Gastrocnemius medialis (tissue), 4 donors: ENCODE data around the gene SYPL1. TPM values are rescaled to one million over a fixed set of nuclear protein-coding genes. Genes with fewer than 3 reads are reported as not detected.

Experiments
- ATAC-seq, 2 donors: fragments of 150-250 bp; one replicate each; pipeline ENCODE4 v1.9.1; 2016
- DNase-seq, 2 donors: peaks; one replicate each; pipeline ENCODE4 v3.0.0-alpha.2; 2019
- H3K27ac ChIP-seq, 4 donors: fragments of 200-600 bp; sonication (generic); 1 replicate in 1 of 4; 2 replicates in 3 of 4; pipeline ENCODE4 v1.5.1; 2016 to 2018; ENCODE audit warnings: mild to moderate bottlenecking in 2 of 4, moderate library complexity in 1 of 4
- H3K27me3 ChIP-seq, 3 donors: fragments of 200-600 bp; sonication (generic) in 2 of 3; 1 replicate in 1 of 3; 2 replicates in 2 of 3; pipeline versions ENCODE4 v1.5.1 to v1.6.0; 2016 to 2019; ENCODE audit warnings: mild to moderate bottlenecking in 1 of 3, moderate library complexity in 1 of 3
- H3K36me3 ChIP-seq, 2 donors: fragments of 200-600 bp; sonication (generic) in 1 of 2; one replicate each; pipeline ENCODE4 v1.5.1; 2017 to 2018
- H3K4me1 ChIP-seq, 2 donors: fragments of 200-600 bp; sonication (generic) in 1 of 2; one replicate each; pipeline ENCODE4 v1.5.1; 2016 to 2017; ENCODE audit warnings: mild to moderate bottlenecking in 2 of 2
- H3K4me3 ChIP-seq, 4 donors: fragments of 200-600 bp; sonication (generic) in 3 of 4; 1 replicate in 1 of 4; 2 replicates in 3 of 4; pipeline ENCODE4 v1.5.1; 2016 to 2019; ENCODE audit warnings: mild to moderate bottlenecking in 2 of 4
- H3K9me3 ChIP-seq, 3 donors: fragments of 200-600 bp; sonication (generic) in 2 of 3; 1 replicate in 1 of 3; 2 replicates in 2 of 3; pipeline ENCODE4 v1.5.1; 2016 to 2019
- POLR2A ChIP-seq, 2 donors: fragments of 450-650 bp; IDR thresholded peaks; one replicate each; pipeline ENCODE4 v1.6.1; 2017; ENCODE audit warnings: antibody characterized with exemption in 2 of 2, mild to moderate bottlenecking in 2 of 2, moderate library complexity in 2 of 2
- in situ Hi-C, 4 donors: fragments of 200-750 bp; cut with MboI; loops; one replicate each; pipeline versions ENCODE4 v1.15.0 to v1.8.0; 2017; ENCODE audit warnings: low sequenced_read_pairs in 4 of 4
- intact Hi-C: fragments of 100-400 bp; cut with DNase I; formaldehyde crosslinking; loops from one replicate; pipeline ENCODE4 v1.15.1; 2023; ENCODE audit warnings: low total_unique reads
- total RNA-seq, 4 donors: library from RNA; depleted of rRNA; stranded (reverse); fragments of >200 nt; gene quantifications; one replicate each; pipeline versions ENCODE4 v1.1.0 to v1.2.3, GENCODE V29; 2016
- TF ChIP-seq, protein P1 (sequence below), 5 experiments: fragments of 450-650 bp in 3 of 5; fragments of 200-600 bp in 2 of 5; sonication (generic) in 2 of 5; IDR thresholded peaks in 4 of 5; conservative IDR thresholded peaks in 1 of 5; 1 replicate in 4 of 5; 2 replicates in 1 of 5; pipeline ENCODE4 v1.5.1; 2016 to 2019; ENCODE audit warnings: antibody characterized with exemption in 5 of 5, mild to moderate bottlenecking in 3 of 5, moderate library complexity in 3 of 5

SYPL1 gene
- total RNA-seq, 4 donors from 2014 or later, result 81.5 to 90.9 (median 83.2) TPM

DNA sequence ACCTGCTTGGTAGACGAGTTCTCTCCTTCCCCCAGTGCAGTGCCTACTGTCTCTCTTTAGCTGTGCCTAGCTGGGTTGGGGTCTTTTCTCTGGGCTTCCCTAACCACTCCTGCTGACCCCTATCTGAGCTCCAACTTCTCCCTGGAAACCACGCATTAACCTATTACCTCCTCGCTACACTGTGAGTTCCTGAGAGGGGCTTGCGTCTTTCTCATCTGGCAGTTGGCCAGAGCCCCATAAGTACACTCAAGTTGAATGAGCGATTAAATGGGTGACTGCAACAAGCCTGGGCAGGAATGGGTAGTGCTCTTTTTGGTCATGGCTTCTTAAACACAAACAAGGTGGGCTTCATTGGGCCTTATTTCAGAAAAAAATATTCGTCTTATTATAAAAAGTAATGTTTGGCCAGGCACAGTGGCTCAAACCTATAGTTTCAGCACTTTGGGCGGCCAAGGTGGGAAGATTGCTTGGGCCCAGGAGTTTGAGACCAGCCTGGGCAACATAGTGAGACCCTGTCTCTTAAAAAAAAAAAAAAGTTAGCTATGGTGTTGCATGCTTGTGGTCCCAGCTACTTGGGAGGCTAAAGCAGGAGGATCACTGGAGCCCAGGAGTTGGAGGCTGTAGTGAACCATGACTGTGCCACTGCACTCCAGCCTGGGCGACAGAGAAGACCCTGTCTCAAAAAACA is 41.4 kb downstream of the SYPL1 start:
- peaks cover 23 to 26% of the 10 kb centered on the region in 2 donors for H3K4me1 ChIP-seq
- no peak for ATAC-seq

DNA sequence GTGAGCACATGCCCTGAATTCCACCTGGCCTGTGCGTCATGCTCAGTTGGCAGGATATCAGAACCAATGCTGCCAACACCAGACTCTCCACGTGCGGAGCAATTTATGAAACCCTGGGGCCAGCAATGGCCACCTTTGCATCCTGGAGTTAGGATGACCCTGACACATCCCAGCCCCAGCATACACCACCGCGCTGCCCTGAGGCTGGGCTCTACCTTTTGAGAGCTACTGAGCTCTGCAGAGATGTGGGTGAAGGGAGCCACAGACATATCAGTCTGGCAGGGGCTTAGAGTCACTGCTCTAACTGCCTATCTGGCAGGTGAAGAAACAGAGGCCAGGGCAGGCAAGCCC is 41.9 kb downstream of the SYPL1 start:
- intact Hi-C loops, result no loop called here
- no peaks in the 10 kb centered on the region for H3K9me3 ChIP-seq
- in situ Hi-C loops, result loop anchor here in 2 of 4 donors (25.0 kb wide), 2 partner anchors 217 to 392 kb away; partner anchors contain the start of gene NAMPT (in 1 of the 2)
- no peaks in the 10 kb centered on the region for H3K27me3 ChIP-seq
- DNase-seq (peak in 1 of 2 donors; percentile 33), ATAC-seq (no peak)
- peak overlapping the region in 2 of 4 donors; percentile 50 to 68 for H3K27ac ChIP-seq
- H3K4me1 ChIP-seq, result peaks cover 29 to 32% of the 10 kb centered on the region in 2 donors
- TF ChIP-seq, protein P1, sequence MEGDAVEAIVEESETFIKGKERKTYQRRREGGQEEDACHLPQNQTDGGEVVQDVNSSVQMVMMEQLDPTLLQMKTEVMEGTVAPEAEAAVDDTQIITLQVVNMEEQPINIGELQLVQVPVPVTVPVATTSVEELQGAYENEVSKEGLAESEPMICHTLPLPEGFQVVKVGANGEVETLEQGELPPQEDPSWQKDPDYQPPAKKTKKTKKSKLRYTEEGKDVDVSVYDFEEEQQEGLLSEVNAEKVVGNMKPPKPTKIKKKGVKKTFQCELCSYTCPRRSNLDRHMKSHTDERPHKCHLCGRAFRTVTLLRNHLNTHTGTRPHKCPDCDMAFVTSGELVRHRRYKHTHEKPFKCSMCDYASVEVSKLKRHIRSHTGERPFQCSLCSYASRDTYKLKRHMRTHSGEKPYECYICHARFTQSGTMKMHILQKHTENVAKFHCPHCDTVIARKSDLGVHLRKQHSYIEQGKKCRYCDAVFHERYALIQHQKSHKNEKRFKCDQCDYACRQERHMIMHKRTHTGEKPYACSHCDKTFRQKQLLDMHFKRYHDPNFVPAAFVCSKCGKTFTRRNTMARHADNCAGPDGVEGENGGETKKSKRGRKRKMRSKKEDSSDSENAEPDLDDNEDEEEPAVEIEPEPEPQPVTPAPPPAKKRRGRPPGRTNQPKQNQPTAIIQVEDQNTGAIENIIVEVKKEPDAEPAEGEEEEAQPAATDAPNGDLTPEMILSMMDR (IDR thresholded peaks at IDR 0.05 in 4 of 5, conservative IDR thresholded peaks at IDR 0.05 in 1 of 5), result no peak
- no peak for TF ChIP-seq POLR2A (IDR thresholded peaks at IDR 0.05)
- H3K4me3 ChIP-seq, result no peak overlapping the region
- no peaks in the 10 kb centered on the region for H3K36me3 ChIP-seq

More for the DNA sequence above, 41.4 kb downstream of the SYPL1 start:
- H3K27ac ChIP-seq, result peak overlapping the region in 3 of 4 donors; percentile 50 to 68 (median 66)
- H3K4me3 ChIP-seq, result no peak overlapping the region
- in situ Hi-C loops, result loop anchor here in 2 of 4 donors (25.0 kb wide), 2 partner anchors 217 to 392 kb away; partner anchors contain the start of gene NAMPT (in 1 of the 2)
- no peaks in the 10 kb centered on the region for H3K27me3 ChIP-seq
- DNase-seq, result no peak
- no peaks in the 10 kb centered on the region for H3K9me3 ChIP-seq
- H3K36me3 ChIP-seq, result no peaks in the 10 kb centered on the region
- intact Hi-C loops, result no loop called here
- TF ChIP-seq POLR2A (IDR thresholded peaks at IDR 0.05), result no peak
- TF ChIP-seq, protein P1 (IDR thresholded peaks at IDR 0.05 in 4 of 5, conservative IDR thresholded peaks at IDR 0.05 in 1 of 5), result no peak

DNA sequence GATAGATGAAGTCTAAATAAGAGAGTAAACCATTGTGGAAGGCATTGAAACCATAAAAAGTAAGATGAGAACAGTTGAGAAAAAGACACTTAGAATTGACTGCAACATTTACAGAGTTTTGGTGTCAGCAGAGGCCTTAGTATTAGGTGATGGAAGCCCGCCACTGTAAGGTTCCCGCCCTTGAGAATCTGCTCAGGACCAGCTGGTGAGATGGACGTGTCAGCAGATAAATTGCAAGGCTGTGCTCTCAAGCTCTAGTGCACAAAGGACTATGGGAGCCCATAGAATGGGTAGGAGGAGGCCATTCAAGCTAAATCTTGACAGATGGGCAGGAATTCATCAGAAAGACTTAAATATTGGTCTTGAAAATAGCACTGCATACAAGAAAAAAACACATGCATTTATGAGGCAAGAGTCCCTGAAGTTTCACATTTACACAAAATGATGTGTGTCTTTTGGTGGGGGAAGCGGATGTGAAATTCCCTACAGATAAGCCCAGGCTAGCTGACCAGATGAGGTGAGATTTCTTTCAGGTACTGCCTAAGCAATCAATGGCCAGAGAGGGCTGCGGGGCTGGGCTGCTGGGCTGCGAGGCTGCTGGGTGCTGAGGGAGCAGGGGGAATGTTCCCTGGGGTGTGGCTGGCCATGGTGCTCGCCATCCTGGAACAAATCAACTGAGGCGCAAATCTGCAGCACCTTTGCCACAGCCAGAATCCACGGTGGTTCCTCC is 42.5 kb downstream of the SYPL1 start:
- TF ChIP-seq POLR2A (IDR thresholded peaks at IDR 0.05), result no peak
- TF ChIP-seq, protein P1 (IDR thresholded peaks at IDR 0.05 in 4 of 5, conservative IDR thresholded peaks at IDR 0.05 in 1 of 5), result no peak
- DNase-seq (no peak), ATAC-seq (no peak)
- Histone ChIP-seq H3K27ac (peak overlapping the region in 1 of 4 donors; percentile 15), H3K36me3 (no peaks in the 10 kb centered on the region), H3K27me3 (no peaks in the 10 kb centered on the region), H3K4me1 (peaks cover 32 to 37% of the 10 kb centered on the region in 2 donors), H3K9me3 (no peaks in the 10 kb centered on the region), H3K4me3 (no peak overlapping the region)
- intact Hi-C loops (loop anchor here (10.0 kb wide), 1 partner anchor 215 kb away; the partner anchor contains the start of gene NAMPT), in situ Hi-C loops (loop anchor here in 2 of 4 donors (25.0 kb wide), 2 partner anchors 218 to 393 kb away; partner anchors contain the start of gene NAMPT (in 1 of the 2))

DNA sequence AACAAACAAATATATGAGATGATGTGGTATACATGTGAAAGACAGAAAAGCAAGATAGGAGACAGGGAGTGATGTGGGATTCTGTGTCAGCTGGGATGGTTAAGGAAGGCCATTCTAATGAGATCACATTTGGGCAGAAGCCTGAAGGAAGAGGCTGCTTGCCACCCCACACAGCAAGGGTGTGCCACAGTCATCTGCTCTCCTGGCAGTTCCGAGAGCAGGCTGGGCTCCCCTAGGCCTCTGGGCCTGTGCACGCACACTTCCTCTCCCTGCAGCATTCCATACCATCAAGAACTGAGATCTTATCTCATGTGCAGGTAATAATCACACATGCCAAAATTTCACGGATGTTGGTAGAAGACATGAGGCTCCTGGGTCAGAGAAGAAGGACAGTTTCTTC is 43.1 kb downstream of the SYPL1 start:
- ATAC-seq (no peak), DNase-seq (no peak)
- H3K9me3 ChIP-seq, result no peaks in the 10 kb centered on the region
- intact Hi-C loops (loop anchor here (10.0 kb wide), 1 partner anchor 216 kb away; the partner anchor contains the start of gene NAMPT), in situ Hi-C loops (loop anchor here in 2 of 4 donors (25.0 kb wide), 2 partner anchors 218 to 393 kb away; partner anchors contain the start of gene NAMPT (in 1 of the 2))
- peak overlapping the region in 1 of 4 donors; percentile 15 for H3K27ac ChIP-seq
- H3K36me3 ChIP-seq, result no peaks in the 10 kb centered on the region
- no peak overlapping the region for H3K4me3 ChIP-seq
- TF ChIP-seq, protein P1 (IDR thresholded peaks at IDR 0.05 in 4 of 5, conservative IDR thresholded peaks at IDR 0.05 in 1 of 5), result no peak
- no peak for TF ChIP-seq POLR2A (IDR thresholded peaks at IDR 0.05)
- no peaks in the 10 kb centered on the region for H3K27me3 ChIP-seq
- peaks cover 39 to 41% of the 10 kb centered on the region in 2 donors for H3K4me1 ChIP-seq
